ENCODE measurements around the gene ANKRD13C.

GRCh38 chr1:70295749-70296148 lies 58.8 kb downstream of the ANKRD13C start:
- no peak for TF ChIP-seq TCF12 (IDR thresholded peaks at IDR 0.05; ENCODE audit: low read depth)
- TF ChIP-seq CEBPB (IDR thresholded peaks at IDR 0.05) = no peak
- TF ChIP-seq TAF1 (IDR thresholded peaks at IDR 0.05; ENCODE audit: low read depth) = no peak
- TF ChIP-seq YY1 (IDR thresholded peaks at IDR 0.05; ENCODE audit: low read depth) = no peak
- TF ChIP-seq EP300 (IDR thresholded peaks at IDR 0.05; ENCODE audit: borderline replicate concordance) = no peak
- TF ChIP-seq REST (IDR thresholded peaks at IDR 0.05; ENCODE audit: low read depth) = no peak
- TF ChIP-seq RAD21 (IDR thresholded peaks at IDR 0.05; ENCODE audit: low read depth) = no peak
- TF ChIP-seq FOXM1 (IDR thresholded peaks at IDR 0.05; ENCODE audit: borderline replicate concordance, low read depth) = no peak
- TF ChIP-seq, protein P1, sequence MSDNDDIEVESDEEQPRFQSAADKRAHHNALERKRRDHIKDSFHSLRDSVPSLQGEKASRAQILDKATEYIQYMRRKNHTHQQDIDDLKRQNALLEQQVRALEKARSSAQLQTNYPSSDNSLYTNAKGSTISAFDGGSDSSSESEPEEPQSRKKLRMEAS (IDR thresholded peaks at IDR 0.05) = no peak
- no peak for TF ChIP-seq TEAD4 (IDR thresholded peaks at IDR 0.05)
- no peak for TF ChIP-seq EGR1 (IDR thresholded peaks at IDR 0.05)
- TF ChIP-seq CREB1 (IDR thresholded peaks at IDR 0.05; ENCODE audit: low read depth) = no peak
- no peak for TF ChIP-seq NFIC (IDR thresholded peaks at IDR 0.05)
- TF ChIP-seq USF1 (IDR thresholded peaks at IDR 0.05) = no peak

Data from Ishikawa (cell line).